DND-41 (cell line): ENCODE results near the gene MSANTD1.

Source experiments
- CTCF ChIP-seq: IDR thresholded peaks from 2 replicates; pipeline ENCODE4 v1.5.1; 2012; ENCODE audit warnings: borderline replicate concordance, low read length, moderate library complexity, mild to moderate bottlenecking; ENCODE audit not compliant: poor library complexity, severe bottlenecking; ENCODE audit errors: extremely low read depth
- EZH2 ChIP-seq: IDR thresholded peaks from 3 replicates; pipeline ENCODE4 v1.6.1; 2012; ENCODE audit warnings: borderline replicate concordance, low read depth, mild to moderate bottlenecking, moderate library complexity, low read length, inconsistent platforms; ENCODE audit not compliant: severe bottlenecking

GRCh38 chr4:3201718-3202702 is 46.9 kb upstream of the MSANTD1 start:
- TF ChIP-seq CTCF (no peak), EZH2 (no peak)
